Measurements from ENCODE around the gene VASP.

- TF ChIP-seq CTCF (conservative IDR thresholded peaks at IDR 0.05; ENCODE audit: low read depth, low read length) (no peak), EZH2 (IDR thresholded peaks at IDR 0.05; ENCODE audit: borderline replicate concordance, low read depth, low read length, poor library complexity, severe bottlenecking) (no peak)
These were observed 6.2 kb upstream of the VASP start for GRCh38 chr19:45500918-45501729.

Data from A673 (cell line).